GM12878 (cell line): Measurements from ENCODE around the gene FAM174A. TPM values are rescaled to one million over a fixed set of nuclear protein-coding genes. Genes with fewer than 3 reads are reported as not detected.

Source experiments
- ATAC-seq: fragments of 200-7000 bp; cut with Tn5 transposase; 3 replicates; pipeline ENCODE4 v1.9.1; 2020; ENCODE audit warnings: mild to moderate bottlenecking, moderate library complexity
- BruUV-seq: library from RNA; stranded (reverse); fragments of 400-500 nt; replicated peaks from 2 replicates; lab custom pipeline; 2021; lab: Mats Ljungman, UMichigan
- CTCF ChIA-PET: fragments of 300-600 bp; sonication (Branson Sonifier 250); formaldehyde crosslinking; extraction: SDS; loops from one replicate; lab custom pipeline; 2021; ENCODE audit warnings: inconsistent platforms; lab: Yijun Ruan, JAX
- POLR2A ChIA-PET: fragments of 350-600 bp; formaldehyde crosslinking; extraction: SDS; loops from one replicate; lab custom pipeline; 2021; ENCODE audit warnings: inconsistent platforms; lab: Charles Lee
- RAD21 ChIA-PET: fragments of 300-600 bp; sonication (Branson Sonifier 250); formaldehyde crosslinking; loops from one replicate; lab custom pipeline; 2023; ENCODE audit warnings: antibody characterized with exemption; ENCODE audit not compliant: unreplicated experiment; lab: Charles Lee
- SMC1A ChIA-PET: fragments of 300-600 bp; sonication (Branson Sonifier 250); formaldehyde crosslinking; loops from one replicate; lab custom pipeline; 2023; ENCODE audit not compliant: unreplicated experiment, uncharacterized antibody; lab: Charles Lee
- DNase-seq: peaks from one replicate; pipeline ENCODE4 v3.0.0-alpha.2; 2011; ENCODE audit warnings: low read depth, low spot score
- FAIRE-seq: peaks from 3 replicates; lab custom pipeline; 2011; peaks lifted over from hg19 to GRCh38; lab: Jason Lieb, UNC
- H2AFZ ChIP-seq: 2 replicates; pipeline ENCODE4 v1.6.0; 2011; ENCODE audit warnings: low read depth, low read length, control low read depth; ENCODE audit not compliant: control insufficient read depth
- H3K27ac ChIP-seq: 2 replicates; pipeline ENCODE4 v1.5.1; 2011; ENCODE audit warnings: control low read depth; ENCODE audit not compliant: control insufficient read depth, insufficient read depth
- H3K27me3 ChIP-seq, 2 experiments: replicated peaks in 1 of 2; 2 replicates each; pipeline versions ENCODE4 v1.6.0 to v1.6.1; 2011; ENCODE audit warnings: low read length in 1 of 2; ENCODE audit not compliant: control insufficient read depth in 2 of 2, insufficient read depth in 2 of 2
- H3K36me3 ChIP-seq, 2 experiments: 2 replicates each; pipeline ENCODE4 v1.5.1; 2011; ENCODE audit warnings: low read length in 1 of 2; ENCODE audit not compliant: control insufficient read depth in 2 of 2, insufficient read depth in 2 of 2
- H3K4me1 ChIP-seq: 2 replicates; pipeline ENCODE4 v1.6.1; 2011; ENCODE audit warnings: mild to moderate bottlenecking, low read length, moderate library complexity, mixed read lengths; ENCODE audit not compliant: control insufficient read depth, insufficient read depth
- H3K4me2 ChIP-seq: 2 replicates; pipeline ENCODE4 v1.6.0; 2011; ENCODE audit warnings: control low read depth; ENCODE audit not compliant: control insufficient read depth, insufficient read depth
- H3K4me3 ChIP-seq: fragments of 200-600 bp; sonication (generic); 2 replicates; pipeline ENCODE4 v1.5.1; 2016
- H3K79me2 ChIP-seq: 2 replicates; pipeline ENCODE4 v1.6.0; 2011; ENCODE audit warnings: low read length; ENCODE audit not compliant: control insufficient read depth, insufficient read depth
- H3K9ac ChIP-seq: 2 replicates; pipeline ENCODE4 v1.8.0; 2011; ENCODE audit warnings: low read length, control low read depth, mixed read lengths; ENCODE audit not compliant: control insufficient read depth, insufficient read depth
- H3K9me3 ChIP-seq: replicated peaks from 3 replicates; pipeline ENCODE4 v1.5.1; 2011; ENCODE audit warnings: mild to moderate bottlenecking, low read length; ENCODE audit not compliant: control insufficient read depth, insufficient read depth
- H4K20me1 ChIP-seq: 2 replicates; pipeline ENCODE4 v1.6.0; 2011; ENCODE audit not compliant: control insufficient read depth, insufficient read depth
- RAD51 ChIP-seq: fragments of 450-650 bp; IDR thresholded peaks from 2 replicates; pipeline ENCODE4 v1.6.1; 2016; ENCODE audit warnings: moderate library complexity, mild to moderate bottlenecking, inconsistent platforms
- SPI1 ChIP-seq: IDR thresholded peaks from 2 replicates; pipeline ENCODE4 v1.6.1; 2011; ENCODE audit warnings: low read depth, mild to moderate bottlenecking, low read length, moderate library complexity, borderline replicate concordance; ENCODE audit not compliant: insufficient read depth
- SRF ChIP-seq, 2 experiments: IDR thresholded peaks; 2 replicates each; pipeline ENCODE4 v1.6.1; 2011; ENCODE audit warnings: low read depth in 2 of 2, low read length in 2 of 2, mild to moderate bottlenecking in 1 of 2, moderate library complexity in 1 of 2
- TARDBP ChIP-seq: IDR thresholded peaks from 2 replicates; pipeline ENCODE4 v1.6.1; 2016; ENCODE audit warnings: borderline replicate concordance
- TCF7 ChIP-seq: IDR thresholded peaks from 2 replicates; pipeline ENCODE4 v1.6.1; 2014; ENCODE audit warnings: antibody characterized with exemption, borderline replicate concordance
- YBX1 ChIP-seq: fragments of 450-650 bp; IDR thresholded peaks from 2 replicates; pipeline ENCODE4 v1.6.1; 2016; ENCODE audit warnings: antibody characterized with exemption
- ZNF24 ChIP-seq: fragments of 450-650 bp; IDR thresholded peaks from 2 replicates; pipeline ENCODE4 v1.6.1; 2017; ENCODE audit warnings: antibody characterized with exemption, mild to moderate bottlenecking
- WGBS: methylation state at CpG from one replicate; pipeline ENCODE4 v1.1.6; 2016; ENCODE audit warnings: low lambda C conversion rate; ENCODE audit not compliant: insufficient replicate concordance, insufficient coverage; ENCODE audit errors: missing lambda C conversion rate; 5-methylcytosine and 5-hydroxymethylcytosine counted together
- in situ Hi-C: fragments of 300-500 bp; cut with MboI; formaldehyde crosslinking; loops from 9 replicates; pipeline ENCODE4 v1.14.3; 2018; ENCODE audit warnings: mixed read lengths
- intact Hi-C: fragments of 100-400 bp; cut with micrococcal nuclease; formaldehyde crosslinking; loops from one replicate; pipeline ENCODE4 v1.14.2; 2022; ENCODE audit not compliant: unreplicated experiment
- polyA plus RNA-seq, 11 experiments: library from polyadenylated mRNA; depleted of rRNA in 4 of 11; unstranded in 6 of 11; stranded (reverse) in 5 of 11; fragments of >200 nt; fragmentation: Nextera tagmentation in 4 of 11; fragmentation: Illumina TruSeq in 1 of 11; extraction: Ambion mirVana in 4 of 11; extraction: Trizol in 1 of 11; gene quantifications; 1 replicate in 1 of 11; 2 replicates in 10 of 11; pipeline versions ENCODE4 v1.2.1 to v1.2.3, GENCODE V29; 2011 to 2016; ENCODE audit warnings: inconsistent platforms in 2 of 11, missing spikeins in 2 of 11, low read depth in 1 of 11
- total RNA-seq, 4 experiments: library from RNA; depleted of rRNA in 3 of 4; stranded (reverse); fragments of >200 nt in 3 of 4; fragmentation: Illumina TruSeq in 1 of 4; extraction: Trizol in 1 of 4; gene quantifications; 2 replicates each; pipeline versions ENCODE4 v1.2.1 to v1.2.3, GENCODE V29; 2013 to 2021
- TF ChIP-seq, protein P1 (sequence below): fragments of 450-650 bp; IDR thresholded peaks from 2 replicates; pipeline ENCODE4 v1.6.1; 2018; ENCODE audit warnings: mild to moderate bottlenecking, low read depth, moderate library complexity; ENCODE audit not compliant: partially characterized antibody
- TF ChIP-seq, protein P2 (sequence below): IDR thresholded peaks from 2 replicates; pipeline ENCODE4 v1.6.1; 2011; ENCODE audit warnings: low read depth, mild to moderate bottlenecking, low read length, moderate library complexity, borderline replicate concordance; ENCODE audit errors: extremely low read depth
- TF ChIP-seq, protein P3 (sequence below): fragments of 450-650 bp; IDR thresholded peaks from 2 replicates; pipeline ENCODE4 v1.6.1; 2016; ENCODE audit warnings: mild to moderate bottlenecking, moderate library complexity, borderline replicate concordance
- TF ChIP-seq, protein P4 (sequence below): fragments of 450-650 bp; formaldehyde crosslinking; IDR thresholded peaks from 2 replicates; pipeline ENCODE4 v1.4.0; 2022; ENCODE audit warnings: mild to moderate bottlenecking, moderate library complexity

FAM174A gene
- total and polyA plus RNA-seq, 10 of the 15 experiments (the other 5 are each of a cell fraction or from before 2014, with no cell fraction given), result 1.4 to 12.1 (median 6.0) TPM

DNA sequence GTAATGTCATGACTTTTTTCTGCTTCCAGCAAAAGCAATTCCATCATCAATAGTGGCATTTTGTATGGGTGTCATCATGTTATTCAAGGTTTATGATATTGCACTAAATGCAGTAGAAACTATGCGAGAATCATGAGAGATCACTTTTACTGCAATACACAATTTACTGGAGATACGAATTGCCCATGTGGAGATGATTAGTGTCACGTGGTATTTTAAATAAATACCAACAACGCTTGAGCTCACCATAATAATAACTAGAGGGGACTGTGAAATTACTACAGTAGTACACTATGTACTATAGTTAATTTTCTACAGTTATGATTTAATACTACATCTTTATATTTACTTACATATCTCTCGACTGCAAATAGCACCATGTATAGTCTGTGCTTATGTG lies 49.7 kb downstream of the FAM174A start:
- in situ Hi-C loops, result no loop called here
- intact Hi-C loops, result no loop called here
- peaks cover 9% of the 10 kb centered on the region; the same call in 1 of the 2 replicates for H3K4me1 ChIP-seq

More for the DNA sequence above, 49.7 kb downstream of the FAM174A start:
- TF ChIP-seq RAD51 (no peak), TARDBP (no peak), YBX1 (no peak), SPI1 (no peak), ZNF24 (no peak), TCF7 (no peak), SRF (IDR thresholded peaks at IDR 0.05; ENCODE audit: low read depth in 2 of 2, low read length in 2 of 2) (no peak)
- TF ChIP-seq, protein P1, sequence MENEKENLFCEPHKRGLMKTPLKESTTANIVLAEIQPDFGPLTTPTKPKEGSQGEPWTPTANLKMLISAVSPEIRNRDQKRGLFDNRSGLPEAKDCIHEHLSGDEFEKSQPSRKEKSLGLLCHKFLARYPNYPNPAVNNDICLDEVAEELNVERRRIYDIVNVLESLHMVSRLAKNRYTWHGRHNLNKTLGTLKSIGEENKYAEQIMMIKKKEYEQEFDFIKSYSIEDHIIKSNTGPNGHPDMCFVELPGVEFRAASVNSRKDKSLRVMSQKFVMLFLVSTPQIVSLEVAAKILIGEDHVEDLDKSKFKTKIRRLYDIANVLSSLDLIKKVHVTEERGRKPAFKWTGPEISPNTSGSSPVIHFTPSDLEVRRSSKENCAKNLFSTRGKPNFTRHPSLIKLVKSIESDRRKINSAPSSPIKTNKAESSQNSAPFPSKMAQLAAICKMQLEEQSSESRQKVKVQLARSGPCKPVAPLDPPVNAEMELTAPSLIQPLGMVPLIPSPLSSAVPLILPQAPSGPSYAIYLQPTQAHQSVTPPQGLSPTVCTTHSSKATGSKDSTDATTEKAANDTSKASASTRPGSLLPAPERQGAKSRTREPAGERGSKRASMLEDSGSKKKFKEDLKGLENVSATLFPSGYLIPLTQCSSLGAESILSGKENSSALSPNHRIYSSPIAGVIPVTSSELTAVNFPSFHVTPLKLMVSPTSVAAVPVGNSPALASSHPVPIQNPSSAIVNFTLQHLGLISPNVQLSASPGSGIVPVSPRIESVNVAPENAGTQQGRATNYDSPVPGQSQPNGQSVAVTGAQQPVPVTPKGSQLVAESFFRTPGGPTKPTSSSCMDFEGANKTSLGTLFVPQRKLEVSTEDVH, result no peak
- TF ChIP-seq, protein P2, sequence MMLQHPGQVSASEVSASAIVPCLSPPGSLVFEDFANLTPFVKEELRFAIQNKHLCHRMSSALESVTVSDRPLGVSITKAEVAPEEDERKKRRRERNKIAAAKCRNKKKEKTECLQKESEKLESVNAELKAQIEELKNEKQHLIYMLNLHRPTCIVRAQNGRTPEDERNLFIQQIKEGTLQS, result no peak
- TF ChIP-seq, protein P3, sequence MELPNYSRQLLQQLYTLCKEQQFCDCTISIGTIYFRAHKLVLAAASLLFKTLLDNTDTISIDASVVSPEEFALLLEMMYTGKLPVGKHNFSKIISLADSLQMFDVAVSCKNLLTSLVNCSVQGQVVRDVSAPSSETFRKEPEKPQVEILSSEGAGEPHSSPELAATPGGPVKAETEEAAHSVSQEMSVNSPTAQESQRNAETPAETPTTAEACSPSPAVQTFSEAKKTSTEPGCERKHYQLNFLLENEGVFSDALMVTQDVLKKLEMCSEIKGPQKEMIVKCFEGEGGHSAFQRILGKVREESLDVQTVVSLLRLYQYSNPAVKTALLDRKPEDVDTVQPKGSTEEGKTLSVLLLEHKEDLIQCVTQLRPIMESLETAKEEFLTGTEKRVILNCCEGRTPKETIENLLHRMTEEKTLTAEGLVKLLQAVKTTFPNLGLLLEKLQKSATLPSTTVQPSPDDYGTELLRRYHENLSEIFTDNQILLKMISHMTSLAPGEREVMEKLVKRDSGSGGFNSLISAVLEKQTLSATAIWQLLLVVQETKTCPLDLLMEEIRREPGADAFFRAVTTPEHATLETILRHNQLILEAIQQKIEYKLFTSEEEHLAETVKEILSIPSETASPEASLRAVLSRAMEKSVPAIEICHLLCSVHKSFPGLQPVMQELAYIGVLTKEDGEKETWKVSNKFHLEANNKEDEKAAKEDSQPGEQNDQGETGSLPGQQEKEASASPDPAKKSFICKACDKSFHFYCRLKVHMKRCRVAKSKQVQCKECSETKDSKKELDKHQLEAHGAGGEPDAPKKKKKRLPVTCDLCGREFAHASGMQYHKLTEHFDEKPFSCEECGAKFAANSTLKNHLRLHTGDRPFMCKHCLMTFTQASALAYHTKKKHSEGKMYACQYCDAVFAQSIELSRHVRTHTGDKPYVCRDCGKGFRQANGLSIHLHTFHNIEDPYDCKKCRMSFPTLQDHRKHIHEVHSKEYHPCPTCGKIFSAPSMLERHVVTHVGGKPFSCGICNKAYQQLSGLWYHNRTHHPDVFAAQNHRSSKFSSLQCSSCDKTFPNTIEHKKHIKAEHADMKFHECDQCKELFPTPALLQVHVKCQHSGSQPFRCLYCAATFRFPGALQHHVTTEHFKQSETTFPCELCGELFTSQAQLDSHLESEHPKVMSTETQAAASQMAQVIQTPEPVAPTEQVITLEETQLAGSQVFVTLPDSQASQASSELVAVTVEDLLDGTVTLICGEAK, result no peak
- TF ChIP-seq, protein P4, sequence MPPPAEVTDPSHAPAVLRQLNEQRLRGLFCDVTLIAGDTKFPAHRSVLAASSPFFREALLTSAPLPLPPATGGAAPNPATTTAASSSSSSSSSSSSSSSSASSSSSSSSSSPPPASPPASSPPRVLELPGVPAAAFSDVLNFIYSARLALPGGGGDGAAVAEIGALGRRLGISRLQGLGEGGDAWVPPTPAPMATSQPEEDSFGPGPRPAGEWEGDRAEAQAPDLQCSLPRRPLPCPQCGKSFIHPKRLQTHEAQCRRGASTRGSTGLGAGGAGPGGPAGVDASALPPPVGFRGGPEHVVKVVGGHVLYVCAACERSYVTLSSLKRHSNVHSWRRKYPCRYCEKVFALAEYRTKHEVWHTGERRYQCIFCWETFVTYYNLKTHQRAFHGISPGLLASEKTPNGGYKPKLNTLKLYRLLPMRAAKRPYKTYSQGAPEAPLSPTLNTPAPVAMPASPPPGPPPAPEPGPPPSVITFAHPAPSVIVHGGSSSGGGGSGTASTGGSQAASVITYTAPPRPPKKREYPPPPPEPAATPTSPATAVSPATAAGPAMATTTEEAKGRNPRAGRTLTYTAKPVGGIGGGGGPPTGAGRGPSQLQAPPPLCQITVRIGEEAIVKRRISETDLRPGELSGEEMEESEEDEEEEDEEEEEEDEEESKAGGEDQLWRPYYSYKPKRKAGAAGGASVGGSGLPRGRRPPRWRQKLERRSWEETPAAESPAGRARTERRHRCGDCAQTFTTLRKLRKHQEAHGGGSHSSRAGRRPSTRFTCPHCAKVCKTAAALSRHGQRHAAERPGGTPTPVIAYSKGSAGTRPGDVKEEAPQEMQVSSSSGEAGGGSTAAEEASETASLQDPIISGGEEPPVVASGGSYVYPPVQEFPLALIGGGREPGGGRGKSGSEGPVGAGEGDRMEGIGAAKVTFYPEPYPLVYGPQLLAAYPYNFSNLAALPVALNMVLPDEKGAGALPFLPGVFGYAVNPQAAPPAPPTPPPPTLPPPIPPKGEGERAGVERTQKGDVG (CRISPR knock-in tag), result no peak
- TF ChIP-seq, all 136 proteins: peak for 0
- ChIA-PET SMC1A (interaction anchor here (0.9 to 1.3 kb wide), 5 partner anchors 10 to 322 kb away, joined by 3 to 7 read pairs (median 4); no protein-coding TSS in a partner anchor), CTCF (interaction anchor here (1.3 kb wide), 1 partner anchor 243 kb away, joined by 3 read pairs; no protein-coding TSS in a partner anchor), RAD21 (interaction anchor here (1.1 kb wide), 1 partner anchor 9 kb away, joined by 4 read pairs; no protein-coding TSS in a partner anchor), POLR2A (interaction anchor here (1.1 to 1.3 kb wide), 2 partner anchors 11 to 145 kb away, joined by 4 read pairs; no protein-coding TSS in a partner anchor)
- Histone ChIP-seq H3K36me3 (no peaks in the 10 kb centered on the region; a peak in 1 of 4 replicates), H3K27ac (no peak overlapping the region), H3K9ac (no peak overlapping the region), H4K20me1 (no peaks in the 10 kb centered on the region), H3K4me2 (no peak overlapping the region), H3K27me3 (no peaks in the 10 kb centered on the region), H2AFZ (no peak overlapping the region), H3K9me3 (peaks cover 2% of the 10 kb centered on the region; the same call in 1 of the 3 replicates), H3K4me3 (no peak overlapping the region), H3K79me2 (no peaks in the 10 kb centered on the region)
- BruUV-seq, result no TSS peak
- WGBS, result 96% methylated on average over 5 of the region's 5 CpGs
- ATAC-seq (no peak), FAIRE-seq (no peak), DNase-seq (no peak)
